Measurements from ENCODE around the gene MUC20.
"Not testable (repeated sequence)": the region's sequence is repeated elsewhere in the genome, so short reads cannot be mapped to it uniquely, and the experiment has no call there.

GRCh38 chr3:195713150-195713549, 7.6 kb upstream of the MUC20 start:
- TF ChIP-seq MAFK (conservative IDR thresholded peaks at IDR 0.05 in 1 of 2, IDR thresholded peaks at IDR 0.05 in 1 of 2; ENCODE audit: low read length in 2 of 2); FOXK2 (IDR thresholded peaks at IDR 0.05); CHD4 (IDR thresholded peaks at IDR 0.05; ENCODE audit: borderline replicate concordance, low read length); CHD2 (IDR thresholded peaks at IDR 0.05; ENCODE audit: low read depth, low read length); RARG (CRISPR knock-in tag; IDR thresholded peaks at IDR 0.05; ENCODE audit: low read depth); MTERF4 (CRISPR knock-in tag; IDR thresholded peaks at IDR 0.05); ZFX (CRISPR knock-in tag; IDR thresholded peaks at IDR 0.05; ENCODE audit: low read depth); SSRP1 (CRISPR knock-in tag; IDR thresholded peaks at IDR 0.05); SUZ12 (IDR thresholded peaks at IDR 0.05; ENCODE audit: low read depth, low read length); SOX5 (CRISPR knock-in tag; IDR thresholded peaks at IDR 0.05; ENCODE audit: borderline replicate concordance): not testable (repeated sequence)
- TF ChIP-seq, protein P1, sequence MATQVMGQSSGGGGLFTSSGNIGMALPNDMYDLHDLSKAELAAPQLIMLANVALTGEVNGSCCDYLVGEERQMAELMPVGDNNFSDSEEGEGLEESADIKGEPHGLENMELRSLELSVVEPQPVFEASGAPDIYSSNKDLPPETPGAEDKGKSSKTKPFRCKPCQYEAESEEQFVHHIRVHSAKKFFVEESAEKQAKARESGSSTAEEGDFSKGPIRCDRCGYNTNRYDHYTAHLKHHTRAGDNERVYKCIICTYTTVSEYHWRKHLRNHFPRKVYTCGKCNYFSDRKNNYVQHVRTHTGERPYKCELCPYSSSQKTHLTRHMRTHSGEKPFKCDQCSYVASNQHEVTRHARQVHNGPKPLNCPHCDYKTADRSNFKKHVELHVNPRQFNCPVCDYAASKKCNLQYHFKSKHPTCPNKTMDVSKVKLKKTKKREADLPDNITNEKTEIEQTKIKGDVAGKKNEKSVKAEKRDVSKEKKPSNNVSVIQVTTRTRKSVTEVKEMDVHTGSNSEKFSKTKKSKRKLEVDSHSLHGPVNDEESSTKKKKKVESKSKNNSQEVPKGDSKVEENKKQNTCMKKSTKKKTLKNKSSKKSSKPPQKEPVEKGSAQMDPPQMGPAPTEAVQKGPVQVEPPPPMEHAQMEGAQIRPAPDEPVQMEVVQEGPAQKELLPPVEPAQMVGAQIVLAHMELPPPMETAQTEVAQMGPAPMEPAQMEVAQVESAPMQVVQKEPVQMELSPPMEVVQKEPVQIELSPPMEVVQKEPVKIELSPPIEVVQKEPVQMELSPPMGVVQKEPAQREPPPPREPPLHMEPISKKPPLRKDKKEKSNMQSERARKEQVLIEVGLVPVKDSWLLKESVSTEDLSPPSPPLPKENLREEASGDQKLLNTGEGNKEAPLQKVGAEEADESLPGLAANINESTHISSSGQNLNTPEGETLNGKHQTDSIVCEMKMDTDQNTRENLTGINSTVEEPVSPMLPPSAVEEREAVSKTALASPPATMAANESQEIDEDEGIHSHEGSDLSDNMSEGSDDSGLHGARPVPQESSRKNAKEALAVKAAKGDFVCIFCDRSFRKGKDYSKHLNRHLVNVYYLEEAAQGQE (IDR thresholded peaks at IDR 0.05; ENCODE audit: borderline replicate concordance in 1 of 2, low read depth in 1 of 2, low read length in 2 of 2), result not testable (repeated sequence)
- TF ChIP-seq, protein P2, sequence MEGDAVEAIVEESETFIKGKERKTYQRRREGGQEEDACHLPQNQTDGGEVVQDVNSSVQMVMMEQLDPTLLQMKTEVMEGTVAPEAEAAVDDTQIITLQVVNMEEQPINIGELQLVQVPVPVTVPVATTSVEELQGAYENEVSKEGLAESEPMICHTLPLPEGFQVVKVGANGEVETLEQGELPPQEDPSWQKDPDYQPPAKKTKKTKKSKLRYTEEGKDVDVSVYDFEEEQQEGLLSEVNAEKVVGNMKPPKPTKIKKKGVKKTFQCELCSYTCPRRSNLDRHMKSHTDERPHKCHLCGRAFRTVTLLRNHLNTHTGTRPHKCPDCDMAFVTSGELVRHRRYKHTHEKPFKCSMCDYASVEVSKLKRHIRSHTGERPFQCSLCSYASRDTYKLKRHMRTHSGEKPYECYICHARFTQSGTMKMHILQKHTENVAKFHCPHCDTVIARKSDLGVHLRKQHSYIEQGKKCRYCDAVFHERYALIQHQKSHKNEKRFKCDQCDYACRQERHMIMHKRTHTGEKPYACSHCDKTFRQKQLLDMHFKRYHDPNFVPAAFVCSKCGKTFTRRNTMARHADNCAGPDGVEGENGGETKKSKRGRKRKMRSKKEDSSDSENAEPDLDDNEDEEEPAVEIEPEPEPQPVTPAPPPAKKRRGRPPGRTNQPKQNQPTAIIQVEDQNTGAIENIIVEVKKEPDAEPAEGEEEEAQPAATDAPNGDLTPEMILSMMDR (CRISPR knock-in tag; IDR thresholded peaks at IDR 0.05), result not testable (repeated sequence)
- TF ChIP-seq, protein P3, sequence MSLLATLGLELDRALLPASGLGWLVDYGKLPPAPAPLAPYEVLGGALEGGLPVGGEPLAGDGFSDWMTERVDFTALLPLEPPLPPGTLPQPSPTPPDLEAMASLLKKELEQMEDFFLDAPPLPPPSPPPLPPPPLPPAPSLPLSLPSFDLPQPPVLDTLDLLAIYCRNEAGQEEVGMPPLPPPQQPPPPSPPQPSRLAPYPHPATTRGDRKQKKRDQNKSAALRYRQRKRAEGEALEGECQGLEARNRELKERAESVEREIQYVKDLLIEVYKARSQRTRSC (CRISPR knock-in tag; IDR thresholded peaks at IDR 0.05; ENCODE audit: low read depth), result not testable (repeated sequence)

All from HepG2 (cell line).